Thyroid gland (tissue), 4 donors: ENCODE results near the gene ZNF740. TPM values are rescaled to one million over a fixed set of nuclear protein-coding genes. Genes with fewer than 3 reads are reported as not detected.

Experiments
- DNase-seq, 2 donors: peaks; one replicate each; pipeline ENCODE4 v3.0.0-alpha.2; 2019
- H3K27ac ChIP-seq, 3 donors: fragments of 200-600 bp; sonication (generic); 1 replicate in 2 of 3; 2 replicates in 1 of 3; pipeline ENCODE4 v1.5.1; 2016 to 2019; ENCODE audit warnings: mild to moderate bottlenecking in 1 of 3, moderate library complexity in 1 of 3
- H3K27me3 ChIP-seq: fragments of 200-600 bp; sonication (generic); one replicate; pipeline ENCODE4 v1.5.1; 2019
- H3K36me3 ChIP-seq, 2 donors: fragments of 200-600 bp; sonication (generic); one replicate each; pipeline ENCODE4 v1.5.1; 2016 to 2019
- H3K4me1 ChIP-seq, 2 donors: fragments of 200-600 bp; sonication (generic); one replicate each; pipeline ENCODE4 v1.5.1; 2017 to 2019
- H3K4me3 ChIP-seq, 3 donors: fragments of 200-600 bp; sonication (generic); replicated peaks in 1 of 3; 1 replicate in 2 of 3; 2 replicates in 1 of 3; pipeline ENCODE4 v1.5.1; 2016; ENCODE audit warnings: mild to moderate bottlenecking in 1 of 3
- H3K9me3 ChIP-seq: fragments of 200-600 bp; sonication (generic); one replicate; pipeline ENCODE4 v1.5.1; 2017
- POLR2A ChIP-seq, 2 donors: fragments of 450-650 bp; IDR thresholded peaks; one replicate each; pipeline ENCODE4 v1.6.1; 2017; ENCODE audit warnings: antibody characterized with exemption in 2 of 2, mild to moderate bottlenecking in 2 of 2, moderate library complexity in 1 of 2
- WGBS, 2 donors: methylation state at CpG; one replicate each; pipeline ENCODE4 v1.1.5; 2017; 5-methylcytosine and 5-hydroxymethylcytosine counted together
- intact Hi-C: fragments of 100-400 bp; cut with DNase I; formaldehyde crosslinking; loops from one replicate; pipeline ENCODE4 v1.15.1; 2023
- total RNA-seq, 4 donors: library from RNA; depleted of rRNA; stranded (reverse); fragments of >200 nt; gene quantifications; one replicate each; pipeline ENCODE4 v1.2.3, GENCODE V29; 2016
- TF ChIP-seq, protein P1 (sequence below), 6 experiments: fragments of 200-600 bp in 3 of 6; fragments of 450-650 bp in 3 of 6; sonication (generic) in 3 of 6; IDR thresholded peaks; one replicate each; pipeline ENCODE4 v1.5.1; 2016 to 2019; ENCODE audit warnings: antibody characterized with exemption in 6 of 6, mild to moderate bottlenecking in 2 of 6, inconsistent platforms in 1 of 6, moderate library complexity in 1 of 6

The ZNF740 gene
- total RNA-seq, 4 donors from 2014 or later = 16.5 to 22.8 (median 20.6) TPM

GRCh38 chr12:53231921-53232645, 51.6 kb downstream of the ZNF740 start, which contains the start of gene RARG:
Gene RARG (minus strand): TSS chr12:53232209. CDS start chr12:53227545, 4,664 bp downstream.
- Histone ChIP-seq H3K9me3 (no peaks in the 10 kb centered on the region), H3K4me1 (peaks cover 32 to 46% of the 10 kb centered on the region in 2 donors), H3K4me3 (peak within 1 kb of the TSS; percentile 4 to 54 (median 53)), H3K27ac (peak within 1 kb of the TSS; percentile 83 to 91 (median 84)), H3K36me3 (peaks cover 0 to 3% of the 10 kb centered on the region in 2 donors), H3K27me3 (no peaks in the 10 kb centered on the region)
- 0% methylated on average over 12 to 20 of the region's 44 CpGs for WGBS, 2 donors
- DNase-seq = peak; percentile 88
- intact Hi-C loops = no loop called here
- TF ChIP-seq, protein P1, sequence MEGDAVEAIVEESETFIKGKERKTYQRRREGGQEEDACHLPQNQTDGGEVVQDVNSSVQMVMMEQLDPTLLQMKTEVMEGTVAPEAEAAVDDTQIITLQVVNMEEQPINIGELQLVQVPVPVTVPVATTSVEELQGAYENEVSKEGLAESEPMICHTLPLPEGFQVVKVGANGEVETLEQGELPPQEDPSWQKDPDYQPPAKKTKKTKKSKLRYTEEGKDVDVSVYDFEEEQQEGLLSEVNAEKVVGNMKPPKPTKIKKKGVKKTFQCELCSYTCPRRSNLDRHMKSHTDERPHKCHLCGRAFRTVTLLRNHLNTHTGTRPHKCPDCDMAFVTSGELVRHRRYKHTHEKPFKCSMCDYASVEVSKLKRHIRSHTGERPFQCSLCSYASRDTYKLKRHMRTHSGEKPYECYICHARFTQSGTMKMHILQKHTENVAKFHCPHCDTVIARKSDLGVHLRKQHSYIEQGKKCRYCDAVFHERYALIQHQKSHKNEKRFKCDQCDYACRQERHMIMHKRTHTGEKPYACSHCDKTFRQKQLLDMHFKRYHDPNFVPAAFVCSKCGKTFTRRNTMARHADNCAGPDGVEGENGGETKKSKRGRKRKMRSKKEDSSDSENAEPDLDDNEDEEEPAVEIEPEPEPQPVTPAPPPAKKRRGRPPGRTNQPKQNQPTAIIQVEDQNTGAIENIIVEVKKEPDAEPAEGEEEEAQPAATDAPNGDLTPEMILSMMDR (IDR thresholded peaks at IDR 0.05) = no peak
- TF ChIP-seq POLR2A (IDR thresholded peaks at IDR 0.05) = peak in 1 of 2 donors; percentile 34

- Histone ChIP-seq H3K36me3 (no peaks in the 10 kb centered on the region), H3K9me3 (no peaks in the 10 kb centered on the region), H3K4me3 (peak overlapping the region in 1 of 3 donors; percentile 53), H3K27ac (peak overlapping the region; percentile 83 to 91 (median 84)), H3K27me3 (no peaks in the 10 kb centered on the region), H3K4me1 (peaks cover 32 to 46% of the 10 kb centered on the region in 2 donors)
- no peak for TF ChIP-seq POLR2A (IDR thresholded peaks at IDR 0.05)
- TF ChIP-seq, protein P1 (IDR thresholded peaks at IDR 0.05) = no peak
- 15 to 23% methylated on average over 10 to 11 of the region's 11 CpGs for WGBS, 2 donors
- DNase-seq = peak; percentile 74
- intact Hi-C loops = no loop called here
Observed at GRCh38 chr12:53232646-53233461, 52.3 kb downstream of the ZNF740 start.

- no peaks in the 10 kb centered on the region for H3K36me3 ChIP-seq
- H3K27me3 ChIP-seq = no peaks in the 10 kb centered on the region
- H3K4me3 ChIP-seq = no peak overlapping the region
- no peak for DNase-seq
- H3K9me3 ChIP-seq = no peaks in the 10 kb centered on the region
- TF ChIP-seq, protein P1 (IDR thresholded peaks at IDR 0.05) = no peak
- no peak for TF ChIP-seq POLR2A (IDR thresholded peaks at IDR 0.05)
- intact Hi-C loops = no loop called here
- peak overlapping the region in 2 of 3 donors; percentile 84 to 91 for H3K27ac ChIP-seq
- peaks cover 32 to 46% of the 10 kb centered on the region in 2 donors for H3K4me1 ChIP-seq
- 42 to 54% methylated on average over 4 to 7 of the region's 7 CpGs for WGBS, 2 donors
Observed at GRCh38 chr12:53233671-53234121, 53.2 kb downstream of the ZNF740 start.

DNA sequence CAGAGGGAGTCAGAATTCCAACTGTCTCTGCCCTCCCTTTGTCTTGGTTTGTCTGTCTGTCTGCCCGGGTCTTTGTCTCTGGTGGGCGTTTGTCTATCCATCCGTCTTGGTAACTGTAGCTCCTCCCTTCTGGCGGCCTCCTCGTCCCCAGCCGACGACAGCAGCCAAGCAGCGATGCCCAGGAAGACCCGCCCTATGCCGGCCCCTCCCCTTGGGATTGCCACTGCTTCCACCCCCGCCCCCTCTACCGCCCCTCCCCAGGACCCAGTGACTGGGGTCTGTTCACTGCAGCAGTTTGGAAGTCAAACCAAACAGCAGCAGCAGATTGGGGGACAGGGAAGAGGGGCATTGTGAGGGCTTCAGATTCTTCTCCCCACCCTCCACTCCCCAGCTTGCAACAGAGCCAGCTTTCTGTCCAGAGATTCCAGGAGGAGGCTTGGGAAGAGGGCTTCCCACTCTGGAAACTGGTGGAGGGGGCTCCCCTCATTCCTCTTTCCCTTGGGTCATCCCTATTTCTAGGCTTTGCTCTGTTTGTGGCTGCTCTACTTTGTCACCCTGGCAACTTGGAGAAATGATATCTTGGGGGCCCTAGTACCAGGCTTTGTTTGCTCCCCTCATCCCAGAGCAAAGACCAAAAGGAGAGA, 53.9 kb downstream of the ZNF740 start:
- no peak for DNase-seq
- WGBS, 2 donors = 24 to 25% methylated on average over 7 to 10 of the region's 12 CpGs
- intact Hi-C loops = no loop called here

More for the DNA sequence above, 53.9 kb downstream of the ZNF740 start:
- Histone ChIP-seq H3K27ac (no peak overlapping the region), H3K9me3 (no peaks in the 10 kb centered on the region), H3K4me1 (peaks cover 32 to 44% of the 10 kb centered on the region in 2 donors), H3K4me3 (no peak overlapping the region), H3K36me3 (no peaks in the 10 kb centered on the region), H3K27me3 (no peaks in the 10 kb centered on the region)
- TF ChIP-seq, protein P1 (IDR thresholded peaks at IDR 0.05) = no peak
- TF ChIP-seq POLR2A (IDR thresholded peaks at IDR 0.05) = no peak
